Ishikawa (cell line): Measurements from ENCODE around the gene PRTG.

Source experiments
- CEBPB ChIP-seq: IDR thresholded peaks from 2 replicates; pipeline ENCODE4 v1.6.1; 2012
- CREB1 ChIP-seq: IDR thresholded peaks from 2 replicates; pipeline ENCODE4 v1.6.1; 2012; ENCODE audit warnings: low read depth
- EGR1 ChIP-seq: IDR thresholded peaks from 2 replicates; pipeline ENCODE4 v1.6.1; 2012
- EP300 ChIP-seq: IDR thresholded peaks from 2 replicates; pipeline ENCODE4 v1.6.1; 2012; ENCODE audit warnings: borderline replicate concordance
- RAD21 ChIP-seq: IDR thresholded peaks from 2 replicates; pipeline ENCODE4 v1.6.1; 2012; ENCODE audit warnings: low read depth
- TAF1 ChIP-seq: IDR thresholded peaks from 2 replicates; pipeline ENCODE4 v1.6.1; 2012; ENCODE audit warnings: low read depth, mild to moderate bottlenecking
- TCF12 ChIP-seq: IDR thresholded peaks from 2 replicates; pipeline ENCODE4 v1.6.1; 2012; ENCODE audit warnings: low read depth
- TEAD4 ChIP-seq: IDR thresholded peaks from 2 replicates; pipeline ENCODE4 v1.6.1; 2012
- YY1 ChIP-seq: IDR thresholded peaks from 2 replicates; pipeline ENCODE4 v1.6.1; 2012; ENCODE audit warnings: low read depth
- TF ChIP-seq, protein P1 (sequence below): IDR thresholded peaks from 2 replicates; pipeline ENCODE4 v1.6.1; 2012; ENCODE audit warnings: low read depth, mild to moderate bottlenecking
- TF ChIP-seq, protein P2 (sequence below): IDR thresholded peaks from 2 replicates; pipeline ENCODE4 v1.6.1; 2012
- TF ChIP-seq, protein P3 (sequence below): IDR thresholded peaks from 2 replicates; pipeline ENCODE4 v1.6.1; 2012

DNA sequence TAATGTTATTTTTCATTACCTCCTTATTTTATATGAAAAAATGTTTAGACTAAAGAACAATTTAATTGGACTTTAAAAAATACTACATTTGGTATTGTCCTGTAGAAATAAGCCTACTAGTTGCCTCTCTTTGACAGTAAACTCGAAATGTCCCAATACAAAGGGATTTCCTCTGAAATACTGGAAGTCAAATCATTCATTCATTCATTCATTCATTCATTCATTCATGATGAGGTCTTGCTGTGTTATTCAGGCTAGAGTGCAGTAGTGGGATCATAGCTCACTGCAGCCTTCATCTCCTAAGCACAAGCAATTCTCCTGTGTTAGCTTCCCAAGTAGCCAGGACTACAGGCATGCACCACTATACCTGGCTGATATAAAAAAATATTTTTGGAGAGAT is 104.2 kb downstream of the PRTG start:
- TF ChIP-seq CREB1: no peak
- TF ChIP-seq, protein P1, sequence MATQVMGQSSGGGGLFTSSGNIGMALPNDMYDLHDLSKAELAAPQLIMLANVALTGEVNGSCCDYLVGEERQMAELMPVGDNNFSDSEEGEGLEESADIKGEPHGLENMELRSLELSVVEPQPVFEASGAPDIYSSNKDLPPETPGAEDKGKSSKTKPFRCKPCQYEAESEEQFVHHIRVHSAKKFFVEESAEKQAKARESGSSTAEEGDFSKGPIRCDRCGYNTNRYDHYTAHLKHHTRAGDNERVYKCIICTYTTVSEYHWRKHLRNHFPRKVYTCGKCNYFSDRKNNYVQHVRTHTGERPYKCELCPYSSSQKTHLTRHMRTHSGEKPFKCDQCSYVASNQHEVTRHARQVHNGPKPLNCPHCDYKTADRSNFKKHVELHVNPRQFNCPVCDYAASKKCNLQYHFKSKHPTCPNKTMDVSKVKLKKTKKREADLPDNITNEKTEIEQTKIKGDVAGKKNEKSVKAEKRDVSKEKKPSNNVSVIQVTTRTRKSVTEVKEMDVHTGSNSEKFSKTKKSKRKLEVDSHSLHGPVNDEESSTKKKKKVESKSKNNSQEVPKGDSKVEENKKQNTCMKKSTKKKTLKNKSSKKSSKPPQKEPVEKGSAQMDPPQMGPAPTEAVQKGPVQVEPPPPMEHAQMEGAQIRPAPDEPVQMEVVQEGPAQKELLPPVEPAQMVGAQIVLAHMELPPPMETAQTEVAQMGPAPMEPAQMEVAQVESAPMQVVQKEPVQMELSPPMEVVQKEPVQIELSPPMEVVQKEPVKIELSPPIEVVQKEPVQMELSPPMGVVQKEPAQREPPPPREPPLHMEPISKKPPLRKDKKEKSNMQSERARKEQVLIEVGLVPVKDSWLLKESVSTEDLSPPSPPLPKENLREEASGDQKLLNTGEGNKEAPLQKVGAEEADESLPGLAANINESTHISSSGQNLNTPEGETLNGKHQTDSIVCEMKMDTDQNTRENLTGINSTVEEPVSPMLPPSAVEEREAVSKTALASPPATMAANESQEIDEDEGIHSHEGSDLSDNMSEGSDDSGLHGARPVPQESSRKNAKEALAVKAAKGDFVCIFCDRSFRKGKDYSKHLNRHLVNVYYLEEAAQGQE: no peak
- TF ChIP-seq TCF12: no peak
- no peak for TF ChIP-seq EP300
- TF ChIP-seq TEAD4: no peak
- TF ChIP-seq, protein P2, sequence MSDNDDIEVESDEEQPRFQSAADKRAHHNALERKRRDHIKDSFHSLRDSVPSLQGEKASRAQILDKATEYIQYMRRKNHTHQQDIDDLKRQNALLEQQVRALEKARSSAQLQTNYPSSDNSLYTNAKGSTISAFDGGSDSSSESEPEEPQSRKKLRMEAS: no peak
- TF ChIP-seq YY1: no peak
- TF ChIP-seq RAD21: no peak
- no peak for TF ChIP-seq CEBPB
- no peak for TF ChIP-seq TAF1
- TF ChIP-seq, protein P3, sequence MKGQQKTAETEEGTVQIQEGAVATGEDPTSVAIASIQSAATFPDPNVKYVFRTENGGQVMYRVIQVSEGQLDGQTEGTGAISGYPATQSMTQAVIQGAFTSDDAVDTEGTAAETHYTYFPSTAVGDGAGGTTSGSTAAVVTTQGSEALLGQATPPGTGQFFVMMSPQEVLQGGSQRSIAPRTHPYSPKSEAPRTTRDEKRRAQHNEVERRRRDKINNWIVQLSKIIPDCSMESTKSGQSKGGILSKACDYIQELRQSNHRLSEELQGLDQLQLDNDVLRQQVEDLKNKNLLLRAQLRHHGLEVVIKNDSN: no peak
- no peak for TF ChIP-seq EGR1
